SKM-1 (cell line): ENCODE results near the gene PDE4DIP.
"Not testable (repeated sequence)": the region's sequence is repeated elsewhere in the genome, so short reads cannot be mapped to it uniquely, and the experiment has no call there.

Experiments used
- DNase-seq: peaks from one replicate; lab custom pipeline; 2025; ENCODE audit not compliant: unreplicated experiment; lab: John Stamatoyannopoulos, UW

The PDE4DIP gene

GRCh38 chr1:148844220-148844619 is at the start of gene PDE4DIP:
PDE4DIP (plus strand) TSS chr1:148844428; CDS start chr1:148844775, 347 bp downstream.
- DNase-seq: not testable (repeated sequence)

- not testable (repeated sequence) for DNase-seq
These were observed 35.8 kb upstream of the PDE4DIP start for GRCh38 chr1:148808268-148808928.

- DNase-seq: not testable (repeated sequence)
These were observed 35.3 kb upstream of the PDE4DIP start for GRCh38 chr1:148808929-148809283.

- DNase-seq: not testable (repeated sequence)
These were observed 22.0 kb upstream of the PDE4DIP start for GRCh38 chr1:148822180-148822579.

- DNase-seq: not testable (repeated sequence)
These were observed 20.4 kb upstream of the PDE4DIP start for GRCh38 chr1:148823822-148824221.

- not testable (repeated sequence) for DNase-seq
These were observed 19.2 kb upstream of the PDE4DIP start for GRCh38 chr1:148825029-148825428.

- not testable (repeated sequence) for DNase-seq
These were observed 15.7 kb upstream of the PDE4DIP start for GRCh38 chr1:148828531-148828930.

GRCh38 chr1:148828962-148829361 is 15.3 kb upstream of the PDE4DIP start:
- not testable (repeated sequence) for DNase-seq

- DNase-seq: not testable (repeated sequence)
These were observed 14.9 kb upstream of the PDE4DIP start for GRCh38 chr1:148829365-148829764.

GRCh38 chr1:148841262-148841661 is 3.0 kb upstream of the PDE4DIP start:
- DNase-seq: not testable (repeated sequence)

- not testable (repeated sequence) for DNase-seq
These were observed 423 bp downstream of the PDE4DIP start for GRCh38 chr1:148844651-148845050.

GRCh38 chr1:148845068-148845467 is 840 bp downstream of the PDE4DIP start:
- not testable (repeated sequence) for DNase-seq

- not testable (repeated sequence) for DNase-seq
These were observed 6.1 kb downstream of the PDE4DIP start for GRCh38 chr1:148850347-148850746.

- DNase-seq: not testable (repeated sequence)
These were observed 6.6 kb downstream of the PDE4DIP start for GRCh38 chr1:148850840-148851239.

- DNase-seq: not testable (repeated sequence)
These were observed 7.5 kb downstream of the PDE4DIP start for GRCh38 chr1:148851684-148852083.

GRCh38 chr1:148853363-148853762 is 9.1 kb downstream of the PDE4DIP start:
- not testable (repeated sequence) for DNase-seq

GRCh38 chr1:148854063-148854462 is 9.8 kb downstream of the PDE4DIP start:
- not testable (repeated sequence) for DNase-seq

GRCh38 chr1:148855367-148855766 is 11.1 kb downstream of the PDE4DIP start:
- DNase-seq: not testable (repeated sequence)

- DNase-seq: not testable (repeated sequence)
These were observed 15.8 kb downstream of the PDE4DIP start for GRCh38 chr1:148860049-148860448.

- not testable (repeated sequence) for DNase-seq
These were observed 16.5 kb downstream of the PDE4DIP start for GRCh38 chr1:148860579-148861259.

- not testable (repeated sequence) for DNase-seq
These were observed 18.4 kb downstream of the PDE4DIP start for GRCh38 chr1:148862590-148862989.

- not testable (repeated sequence) for DNase-seq
These were observed 24.9 kb downstream of the PDE4DIP start for GRCh38 chr1:148868924-148869633.
